Stimulated activated CD8-positive, alpha-beta memory T cell treated with anti-CD3 and anti-CD28 coated beads, Interleukin-12 subunit alpha, Interleukin-12 subunit beta, amount 100 ng/mL, for 24 hours (primary cell): Measurements from ENCODE around the gene LSM8.
"Not testable (repeated sequence)": the region's sequence is repeated elsewhere in the genome, so short reads cannot be mapped to it uniquely, and the experiment has no call there.

Source experiments
- DNase-seq: peaks from one replicate; pipeline ENCODE4 v3.0.0-alpha.2; 2020; ENCODE audit errors: extremely low read depth

LSM8 gene

GRCh38 chr7:118183786-118184564 lies at the start of gene LSM8:
Gene LSM8, plus strand, starts transcription at chr7:118184164. Its CDS starts 60 bp downstream, at chr7:118184224.
- DNase-seq, result peak; percentile 90

- not testable (repeated sequence) for DNase-seq
Measured at GRCh38 chr7:118134420-118134819, 49.5 kb upstream of the LSM8 start.

- no peak for DNase-seq
Measured at GRCh38 chr7:118140468-118140867, 43.5 kb upstream of the LSM8 start.

- no peak for DNase-seq
Measured at GRCh38 chr7:118142012-118142411, 42.0 kb upstream of the LSM8 start.

- DNase-seq, result no peak
Measured at GRCh38 chr7:118148930-118149329, 35.0 kb upstream of the LSM8 start.

GRCh38 chr7:118149394-118149793 lies 34.6 kb upstream of the LSM8 start:
- no peak for DNase-seq

- no peak for DNase-seq
Measured at GRCh38 chr7:118151671-118152070, 32.3 kb upstream of the LSM8 start.

GRCh38 chr7:118152149-118152548 lies 31.8 kb upstream of the LSM8 start:
- no peak for DNase-seq

GRCh38 chr7:118152654-118153053 lies 31.3 kb upstream of the LSM8 start:
- DNase-seq, result no peak

GRCh38 chr7:118153551-118154177 lies 30.3 kb upstream of the LSM8 start:
- no peak for DNase-seq

GRCh38 chr7:118158766-118159165 lies 25.2 kb upstream of the LSM8 start:
- no peak for DNase-seq

GRCh38 chr7:118169146-118169545 lies 14.8 kb upstream of the LSM8 start:
- no peak for DNase-seq

- no peak for DNase-seq
Measured at GRCh38 chr7:118175740-118176139, 8.2 kb upstream of the LSM8 start.

- DNase-seq, result no peak
Measured at GRCh38 chr7:118179191-118179590, 4.8 kb upstream of the LSM8 start.

GRCh38 chr7:118182593-118183427 lies 1.2 kb upstream of the LSM8 start:
- no peak for DNase-seq

GRCh38 chr7:118183428-118183785 lies 557 bp upstream of the LSM8 start:
- no peak for DNase-seq

- no peak for DNase-seq
Measured at GRCh38 chr7:118184565-118184940, 589 bp downstream of the LSM8 start.

GRCh38 chr7:118185163-118185860 lies 1.3 kb downstream of the LSM8 start:
- no peak for DNase-seq

- no peak for DNase-seq
Measured at GRCh38 chr7:118186501-118186900, 2.5 kb downstream of the LSM8 start.

- no peak for DNase-seq
Measured at GRCh38 chr7:118194571-118194970, 10.6 kb downstream of the LSM8 start.

GRCh38 chr7:118195837-118196474 lies 12.0 kb downstream of the LSM8 start:
- DNase-seq, result no peak

GRCh38 chr7:118202061-118202460 lies 18.1 kb downstream of the LSM8 start:
- no peak for DNase-seq
